Measurements from ENCODE around the gene GABRG3. TPM values are rescaled to one million over a fixed set of nuclear protein-coding genes. Genes with fewer than 3 reads are reported as not detected.

The GABRG3 gene
- total and polyA plus RNA-seq, 2 donors (not counting 3 experiments of a cell fraction or from before 2014, with no cell fraction given) = not detected

GRCh38 chr15:27092390-27092789, 121.4 kb downstream of the GABRG3 start:
- no peaks in the 10 kb centered on the region for H3K27me3 ChIP-seq (ENCODE audit: control insufficient read depth in 2 of 2, insufficient read depth in 2 of 2, low read length in 2 of 2)
- no peaks in the 10 kb centered on the region for H3K36me3 ChIP-seq (ENCODE audit: control insufficient read depth in 2 of 2, extremely low read depth in 1 of 2, insufficient read depth in 2 of 2, low read length in 2 of 2)
- H3K79me2 ChIP-seq (ENCODE audit: control insufficient read depth, insufficient read depth, low read length) = no peaks in the 10 kb centered on the region
- TF ChIP-seq, protein P1, sequence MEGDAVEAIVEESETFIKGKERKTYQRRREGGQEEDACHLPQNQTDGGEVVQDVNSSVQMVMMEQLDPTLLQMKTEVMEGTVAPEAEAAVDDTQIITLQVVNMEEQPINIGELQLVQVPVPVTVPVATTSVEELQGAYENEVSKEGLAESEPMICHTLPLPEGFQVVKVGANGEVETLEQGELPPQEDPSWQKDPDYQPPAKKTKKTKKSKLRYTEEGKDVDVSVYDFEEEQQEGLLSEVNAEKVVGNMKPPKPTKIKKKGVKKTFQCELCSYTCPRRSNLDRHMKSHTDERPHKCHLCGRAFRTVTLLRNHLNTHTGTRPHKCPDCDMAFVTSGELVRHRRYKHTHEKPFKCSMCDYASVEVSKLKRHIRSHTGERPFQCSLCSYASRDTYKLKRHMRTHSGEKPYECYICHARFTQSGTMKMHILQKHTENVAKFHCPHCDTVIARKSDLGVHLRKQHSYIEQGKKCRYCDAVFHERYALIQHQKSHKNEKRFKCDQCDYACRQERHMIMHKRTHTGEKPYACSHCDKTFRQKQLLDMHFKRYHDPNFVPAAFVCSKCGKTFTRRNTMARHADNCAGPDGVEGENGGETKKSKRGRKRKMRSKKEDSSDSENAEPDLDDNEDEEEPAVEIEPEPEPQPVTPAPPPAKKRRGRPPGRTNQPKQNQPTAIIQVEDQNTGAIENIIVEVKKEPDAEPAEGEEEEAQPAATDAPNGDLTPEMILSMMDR (IDR thresholded peaks at IDR 0.05; ENCODE audit: extremely low read depth in 1 of 2, insufficient read depth in 1 of 2, low read depth in 1 of 2, low read length in 2 of 2) = no peak
- TF ChIP-seq GATA2 (IDR thresholded peaks at IDR 0.05; ENCODE audit: insufficient read depth, insufficient read length, low read depth, low read length) (no peak), JUN (IDR thresholded peaks at IDR 0.05; ENCODE audit: borderline replicate concordance, insufficient read depth, insufficient read length, low read depth) (no peak), EZH2 (IDR thresholded peaks at IDR 0.05; ENCODE audit: borderline replicate concordance, low read depth, low read length, severe bottlenecking) (no peak), FOS (IDR thresholded peaks at IDR 0.05; ENCODE audit: borderline replicate concordance, insufficient read depth, low read length) (no peak), POLR2AphosphoS5 (IDR thresholded peaks at IDR 0.05; ENCODE audit: insufficient read depth, low read depth, low read length) (no peak), MAX (IDR thresholded peaks at IDR 0.05; ENCODE audit: insufficient read depth, insufficient read length) (no peak), POLR2A (IDR thresholded peaks at IDR 0.05; ENCODE audit: low read depth, low read length) (no peak)
- no peaks in the 10 kb centered on the region for H4K20me1 ChIP-seq (replicated peaks; ENCODE audit: control insufficient read depth, extremely low read depth, insufficient read depth, low read length)
- DNase-seq (ENCODE audit: low read depth, low spot score) (no peak), FAIRE-seq (no peak)
- no peak overlapping the region for H2AFZ ChIP-seq (ENCODE audit: low read depth, low read length)
- no peak overlapping the region for H3K4me3 ChIP-seq (replicated peaks in 1 of 3; ENCODE audit: insufficient read depth in 1 of 3, low read depth in 1 of 3, low read length in 3 of 3)
- H3K4me1 ChIP-seq (ENCODE audit: control insufficient read depth, extremely low read depth, insufficient read depth, low read length) = no peaks in the 10 kb centered on the region
- CTCF ChIA-PET = no interaction called here
- intact Hi-C loops (cut with micrococcal nuclease) = no loop called here
- H3K4me2 ChIP-seq (ENCODE audit: insufficient read depth, low read length) = no peak overlapping the region
- H3K9me1 ChIP-seq (replicated peaks; ENCODE audit: control insufficient read depth, extremely low read depth, insufficient read depth, low read length) = no peaks in the 10 kb centered on the region
- H3K9ac ChIP-seq (replicated peaks; ENCODE audit: extremely low read depth, insufficient read depth, low read length) = no peak overlapping the region
- peaks cover 5% of the 10 kb centered on the region for H3K9me3 ChIP-seq (replicated peaks; ENCODE audit: control insufficient read depth, insufficient read depth, low read length)
- no TSS peak for BruUV-seq (replicated peaks)
- dilution Hi-C loops (cut with MboI; ENCODE audit: extremely low pct_ligation_motif_present, low sequenced_read_pairs) = no loop called here
- H3K27ac ChIP-seq (ENCODE audit: insufficient read depth, low read depth, low read length) = no peak overlapping the region
- POLR2A ChIA-PET = no interaction called here

Measured in endothelial cell of umbilical vein (primary cell).